Measurements from ENCODE around the gene PSAPL1. TPM values are rescaled to one million over a fixed set of nuclear protein-coding genes. Genes with fewer than 3 reads are reported as not detected.

The PSAPL1 gene
- total RNA-seq, 1 experiment from 2014 or later: 0.05 TPM

DNA sequence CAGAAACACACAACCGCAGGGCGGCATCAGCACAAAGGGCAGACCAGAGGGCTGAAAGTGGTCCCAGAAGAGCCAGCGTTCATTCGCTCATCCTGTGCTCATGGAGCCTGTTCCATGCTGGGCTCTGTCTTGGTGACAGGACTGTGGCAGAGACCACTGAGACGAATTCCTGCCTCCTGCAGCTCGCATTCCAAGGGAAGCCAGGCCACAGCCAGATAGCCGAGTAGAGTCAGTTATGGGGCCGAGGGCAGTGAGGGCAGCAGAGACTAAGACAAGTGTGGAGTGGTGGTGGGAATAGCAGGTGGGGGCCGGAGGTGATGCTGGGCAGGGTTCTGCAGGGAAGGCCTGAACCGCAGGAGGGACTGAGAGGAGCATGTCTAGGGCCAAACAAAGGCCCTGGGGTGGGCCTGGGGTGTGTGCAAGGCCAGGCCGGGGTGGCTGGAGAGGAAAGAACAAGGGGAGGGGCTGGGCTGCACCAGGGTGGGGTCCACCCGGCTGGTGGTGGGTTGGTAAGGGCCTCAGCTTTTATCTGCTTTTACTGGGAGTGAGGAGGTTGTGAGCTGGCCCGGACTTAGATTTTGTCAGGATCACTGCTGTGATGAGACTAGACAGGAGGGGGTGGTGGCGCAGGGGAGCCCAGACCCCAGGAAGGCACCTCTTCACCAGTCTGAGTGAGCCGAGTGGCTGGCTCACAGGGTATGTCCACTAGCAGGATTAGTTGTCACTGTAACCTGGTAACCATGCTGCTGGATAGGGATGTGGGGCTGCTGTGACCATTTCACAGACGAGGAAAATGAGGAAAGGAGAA is 6.3 kb downstream of the PSAPL1 start:
- ATAC-seq (no peak), DNase-seq (ENCODE audit: low read depth, low spot score) (no peak)
- TF ChIP-seq EZH2phosphoT487 (IDR thresholded peaks at IDR 0.05; ENCODE audit: borderline replicate concordance) (no peak), YY1 (IDR thresholded peaks at IDR 0.05; ENCODE audit: extremely low read depth, insufficient replicate concordance, low read depth, low read length) (no peak), EGR1 (IDR thresholded peaks at IDR 0.05; ENCODE audit: low read depth) (no peak), SP1 (IDR thresholded peaks at IDR 0.05; ENCODE audit: low read depth) (no peak), JUND (IDR thresholded peaks at IDR 0.05) (no peak), POLR2A (IDR thresholded peaks at IDR 0.05; ENCODE audit: borderline replicate concordance, extremely low read depth, insufficient read depth, insufficient read length) (no peak), EZH2 (IDR thresholded peaks at IDR 0.05) (no peak), CEBPB (IDR thresholded peaks at IDR 0.05; ENCODE audit: low read depth) (no peak), ZFX (IDR thresholded peaks at IDR 0.05) (no peak), SIN3A (IDR thresholded peaks at IDR 0.05; ENCODE audit: low read depth) (no peak), POLR2AphosphoS5 (IDR thresholded peaks at IDR 0.05; ENCODE audit: low read depth, low read length) (no peak), ZNF274 (IDR thresholded peaks at IDR 0.05; ENCODE audit: low read depth, low read length) (no peak), SRF (IDR thresholded peaks at IDR 0.05; ENCODE audit: low read depth) (no peak), ELF1 (IDR thresholded peaks at IDR 0.05; ENCODE audit: borderline replicate concordance, low read depth) (no peak), RAD21 (IDR thresholded peaks at IDR 0.05; ENCODE audit: low read depth) (no peak)
- TF ChIP-seq, protein P1, sequence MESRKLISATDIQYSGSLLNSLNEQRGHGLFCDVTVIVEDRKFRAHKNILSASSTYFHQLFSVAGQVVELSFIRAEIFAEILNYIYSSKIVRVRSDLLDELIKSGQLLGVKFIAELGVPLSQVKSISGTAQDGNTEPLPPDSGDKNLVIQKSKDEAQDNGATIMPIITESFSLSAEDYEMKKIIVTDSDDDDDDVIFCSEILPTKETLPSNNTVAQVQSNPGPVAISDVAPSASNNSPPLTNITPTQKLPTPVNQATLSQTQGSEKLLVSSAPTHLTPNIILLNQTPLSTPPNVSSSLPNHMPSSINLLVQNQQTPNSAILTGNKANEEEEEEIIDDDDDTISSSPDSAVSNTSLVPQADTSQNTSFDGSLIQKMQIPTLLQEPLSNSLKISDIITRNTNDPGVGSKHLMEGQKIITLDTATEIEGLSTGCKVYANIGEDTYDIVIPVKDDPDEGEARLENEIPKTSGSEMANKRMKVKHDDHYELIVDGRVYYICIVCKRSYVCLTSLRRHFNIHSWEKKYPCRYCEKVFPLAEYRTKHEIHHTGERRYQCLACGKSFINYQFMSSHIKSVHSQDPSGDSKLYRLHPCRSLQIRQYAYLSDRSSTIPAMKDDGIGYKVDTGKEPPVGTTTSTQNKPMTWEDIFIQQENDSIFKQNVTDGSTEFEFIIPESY (IDR thresholded peaks at IDR 0.05; ENCODE audit: extremely low read depth, insufficient replicate concordance, low read length): no peak
- TF ChIP-seq, protein P2, sequence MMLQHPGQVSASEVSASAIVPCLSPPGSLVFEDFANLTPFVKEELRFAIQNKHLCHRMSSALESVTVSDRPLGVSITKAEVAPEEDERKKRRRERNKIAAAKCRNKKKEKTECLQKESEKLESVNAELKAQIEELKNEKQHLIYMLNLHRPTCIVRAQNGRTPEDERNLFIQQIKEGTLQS (IDR thresholded peaks at IDR 0.05): no peak
- TF ChIP-seq, protein P3, sequence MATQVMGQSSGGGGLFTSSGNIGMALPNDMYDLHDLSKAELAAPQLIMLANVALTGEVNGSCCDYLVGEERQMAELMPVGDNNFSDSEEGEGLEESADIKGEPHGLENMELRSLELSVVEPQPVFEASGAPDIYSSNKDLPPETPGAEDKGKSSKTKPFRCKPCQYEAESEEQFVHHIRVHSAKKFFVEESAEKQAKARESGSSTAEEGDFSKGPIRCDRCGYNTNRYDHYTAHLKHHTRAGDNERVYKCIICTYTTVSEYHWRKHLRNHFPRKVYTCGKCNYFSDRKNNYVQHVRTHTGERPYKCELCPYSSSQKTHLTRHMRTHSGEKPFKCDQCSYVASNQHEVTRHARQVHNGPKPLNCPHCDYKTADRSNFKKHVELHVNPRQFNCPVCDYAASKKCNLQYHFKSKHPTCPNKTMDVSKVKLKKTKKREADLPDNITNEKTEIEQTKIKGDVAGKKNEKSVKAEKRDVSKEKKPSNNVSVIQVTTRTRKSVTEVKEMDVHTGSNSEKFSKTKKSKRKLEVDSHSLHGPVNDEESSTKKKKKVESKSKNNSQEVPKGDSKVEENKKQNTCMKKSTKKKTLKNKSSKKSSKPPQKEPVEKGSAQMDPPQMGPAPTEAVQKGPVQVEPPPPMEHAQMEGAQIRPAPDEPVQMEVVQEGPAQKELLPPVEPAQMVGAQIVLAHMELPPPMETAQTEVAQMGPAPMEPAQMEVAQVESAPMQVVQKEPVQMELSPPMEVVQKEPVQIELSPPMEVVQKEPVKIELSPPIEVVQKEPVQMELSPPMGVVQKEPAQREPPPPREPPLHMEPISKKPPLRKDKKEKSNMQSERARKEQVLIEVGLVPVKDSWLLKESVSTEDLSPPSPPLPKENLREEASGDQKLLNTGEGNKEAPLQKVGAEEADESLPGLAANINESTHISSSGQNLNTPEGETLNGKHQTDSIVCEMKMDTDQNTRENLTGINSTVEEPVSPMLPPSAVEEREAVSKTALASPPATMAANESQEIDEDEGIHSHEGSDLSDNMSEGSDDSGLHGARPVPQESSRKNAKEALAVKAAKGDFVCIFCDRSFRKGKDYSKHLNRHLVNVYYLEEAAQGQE (IDR thresholded peaks at IDR 0.05; ENCODE audit: low read depth): no peak
- TF ChIP-seq, protein P4, sequence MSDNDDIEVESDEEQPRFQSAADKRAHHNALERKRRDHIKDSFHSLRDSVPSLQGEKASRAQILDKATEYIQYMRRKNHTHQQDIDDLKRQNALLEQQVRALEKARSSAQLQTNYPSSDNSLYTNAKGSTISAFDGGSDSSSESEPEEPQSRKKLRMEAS (IDR thresholded peaks at IDR 0.05): no peak
- TF ChIP-seq, protein P5, sequence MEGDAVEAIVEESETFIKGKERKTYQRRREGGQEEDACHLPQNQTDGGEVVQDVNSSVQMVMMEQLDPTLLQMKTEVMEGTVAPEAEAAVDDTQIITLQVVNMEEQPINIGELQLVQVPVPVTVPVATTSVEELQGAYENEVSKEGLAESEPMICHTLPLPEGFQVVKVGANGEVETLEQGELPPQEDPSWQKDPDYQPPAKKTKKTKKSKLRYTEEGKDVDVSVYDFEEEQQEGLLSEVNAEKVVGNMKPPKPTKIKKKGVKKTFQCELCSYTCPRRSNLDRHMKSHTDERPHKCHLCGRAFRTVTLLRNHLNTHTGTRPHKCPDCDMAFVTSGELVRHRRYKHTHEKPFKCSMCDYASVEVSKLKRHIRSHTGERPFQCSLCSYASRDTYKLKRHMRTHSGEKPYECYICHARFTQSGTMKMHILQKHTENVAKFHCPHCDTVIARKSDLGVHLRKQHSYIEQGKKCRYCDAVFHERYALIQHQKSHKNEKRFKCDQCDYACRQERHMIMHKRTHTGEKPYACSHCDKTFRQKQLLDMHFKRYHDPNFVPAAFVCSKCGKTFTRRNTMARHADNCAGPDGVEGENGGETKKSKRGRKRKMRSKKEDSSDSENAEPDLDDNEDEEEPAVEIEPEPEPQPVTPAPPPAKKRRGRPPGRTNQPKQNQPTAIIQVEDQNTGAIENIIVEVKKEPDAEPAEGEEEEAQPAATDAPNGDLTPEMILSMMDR (IDR thresholded peaks at IDR 0.05 in 2 of 3, conservative IDR thresholded peaks at IDR 0.05 in 1 of 3; ENCODE audit: borderline replicate concordance in 1 of 3, insufficient read depth in 1 of 3, low read depth in 2 of 3, low read length in 2 of 3): no peak
- Histone ChIP-seq H2AFZ (ENCODE audit: low read depth, low read length, poor library complexity, severe bottlenecking) (no peak overlapping the region), H3K9me2 (ENCODE audit: insufficient read depth) (no peaks in the 10 kb centered on the region), H3K4me3 (replicated peaks in 1 of 2; ENCODE audit: low read depth in 1 of 2, low read length in 2 of 2) (no peak overlapping the region), H3K4me1 (ENCODE audit: control insufficient read depth in 1 of 2, insufficient read depth in 2 of 2, low read length in 2 of 2) (peaks cover 23 to 26% of the 10 kb centered on the region in 2 experiments), H3K9ac (ENCODE audit: low read length) (no peak overlapping the region), H3K79me2 (ENCODE audit: insufficient read depth, low read length) (no peaks in the 10 kb centered on the region), H4K20me1 (ENCODE audit: insufficient read depth) (no peaks in the 10 kb centered on the region), H3K4me2 (ENCODE audit: low read length) (no peak overlapping the region), H3K27ac (ENCODE audit: low read depth, low read length) (no peak overlapping the region; the same call in 1 of the 2 replicates), H3K36me3 (ENCODE audit: control insufficient read depth in 1 of 2, insufficient read depth in 2 of 2, low read length in 2 of 2) (no peaks in the 10 kb centered on the region), H3K9me3 (ENCODE audit: control insufficient read depth in 1 of 2, insufficient read depth in 1 of 2, low read depth in 1 of 2, low read length in 2 of 2) (no peaks in the 10 kb centered on the region), H3K27me3 (ENCODE audit: insufficient read depth, low read length) (no peaks in the 10 kb centered on the region)
- intact Hi-C loops (cut with micrococcal nuclease): no loop called here
- CTCF ChIA-PET: no interaction called here
- RAD21 ChIA-PET (ENCODE audit: low non-redundant PET in 1 of 2, low total read pairs in 2 of 2, uncharacterized antibody in 2 of 2, unreplicated experiment in 2 of 2): no interaction called here
- BruUV-seq (replicated peaks): no TSS peak
- POLR2A ChIA-PET: no interaction called here
